Astrocyte (in vitro differentiated cells and primary cell): ENCODE data around the gene PGRMC2.

Experiments
- EZH2 ChIP-seq: IDR thresholded peaks from 2 replicates; pipeline ENCODE4 v1.6.1; 2012; ENCODE audit warnings: mild to moderate bottlenecking, low read length, inconsistent platforms; ENCODE audit not compliant: insufficient read depth
- TF ChIP-seq, protein P1 (sequence below): IDR thresholded peaks from 2 replicates; pipeline ENCODE4 v1.5.1; 2011; ENCODE audit warnings: low read depth, mild to moderate bottlenecking, inconsistent platforms, low read length, moderate library complexity; ENCODE audit not compliant: insufficient read depth

DNA sequence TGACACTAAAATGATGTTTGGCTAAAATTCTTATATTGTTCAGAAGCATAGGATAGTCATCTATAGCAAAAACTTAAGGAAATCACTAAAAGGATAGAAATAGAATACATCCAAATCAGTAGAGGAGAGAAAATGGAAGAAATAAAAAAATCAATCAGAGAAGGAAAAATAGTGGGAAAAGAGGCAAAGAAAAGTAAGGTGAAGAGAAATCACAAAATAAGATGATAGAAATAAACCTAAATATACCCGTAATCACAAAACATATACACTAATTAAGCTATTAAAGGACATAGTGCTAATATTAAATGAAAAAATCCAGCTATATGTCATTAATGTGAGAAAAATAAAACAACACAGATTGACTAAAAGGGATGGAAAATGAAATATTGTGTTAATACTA is 6.3 kb downstream of the PGRMC2 start:
- no peak for TF ChIP-seq EZH2
- TF ChIP-seq, protein P1, sequence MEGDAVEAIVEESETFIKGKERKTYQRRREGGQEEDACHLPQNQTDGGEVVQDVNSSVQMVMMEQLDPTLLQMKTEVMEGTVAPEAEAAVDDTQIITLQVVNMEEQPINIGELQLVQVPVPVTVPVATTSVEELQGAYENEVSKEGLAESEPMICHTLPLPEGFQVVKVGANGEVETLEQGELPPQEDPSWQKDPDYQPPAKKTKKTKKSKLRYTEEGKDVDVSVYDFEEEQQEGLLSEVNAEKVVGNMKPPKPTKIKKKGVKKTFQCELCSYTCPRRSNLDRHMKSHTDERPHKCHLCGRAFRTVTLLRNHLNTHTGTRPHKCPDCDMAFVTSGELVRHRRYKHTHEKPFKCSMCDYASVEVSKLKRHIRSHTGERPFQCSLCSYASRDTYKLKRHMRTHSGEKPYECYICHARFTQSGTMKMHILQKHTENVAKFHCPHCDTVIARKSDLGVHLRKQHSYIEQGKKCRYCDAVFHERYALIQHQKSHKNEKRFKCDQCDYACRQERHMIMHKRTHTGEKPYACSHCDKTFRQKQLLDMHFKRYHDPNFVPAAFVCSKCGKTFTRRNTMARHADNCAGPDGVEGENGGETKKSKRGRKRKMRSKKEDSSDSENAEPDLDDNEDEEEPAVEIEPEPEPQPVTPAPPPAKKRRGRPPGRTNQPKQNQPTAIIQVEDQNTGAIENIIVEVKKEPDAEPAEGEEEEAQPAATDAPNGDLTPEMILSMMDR: no peak
